GM15510 (cell line): ENCODE results near the gene BACH1.

ENCODE experiments used
- POLR2A ChIP-seq: IDR thresholded peaks from 3 replicates; pipeline ENCODE4 v1.6.1; 2011; ENCODE audit warnings: borderline replicate concordance; ENCODE audit not compliant: insufficient read length; ENCODE audit errors: extremely low read depth

The BACH1 gene

GRCh38 chr21:29279558-29279957, 19.2 kb upstream of the BACH1 start:
- no peak for TF ChIP-seq POLR2A

- TF ChIP-seq POLR2A = no peak
These were observed 11.3 kb upstream of the BACH1 start for GRCh38 chr21:29287383-29287782.

GRCh38 chr21:29288239-29288638, 10.5 kb upstream of the BACH1 start:
- TF ChIP-seq POLR2A = no peak

- TF ChIP-seq POLR2A = no peak
These were observed 9.4 kb upstream of the BACH1 start for GRCh38 chr21:29289317-29289716.

DNA sequence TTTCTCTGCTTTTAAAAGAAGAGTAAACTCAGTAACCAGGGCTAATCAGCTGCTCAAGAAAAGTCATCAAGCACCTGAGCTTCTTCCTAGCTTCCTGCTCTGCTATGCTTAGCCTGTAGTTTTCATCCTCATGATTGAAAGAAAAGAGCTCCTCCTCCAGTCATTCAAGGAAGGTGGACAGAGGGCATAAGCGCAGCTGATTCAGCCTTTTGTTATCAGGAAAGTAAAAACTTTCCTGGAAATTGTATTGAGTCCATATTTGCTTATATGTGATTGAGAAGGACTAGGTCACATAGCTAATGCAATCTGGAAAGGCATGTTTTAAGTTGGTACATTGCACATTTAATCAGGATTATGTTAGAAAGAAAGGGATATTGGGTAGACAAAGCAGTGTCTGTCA, 8.5 kb upstream of the BACH1 start:
- TF ChIP-seq POLR2A = no peak

- TF ChIP-seq POLR2A = no peak
These were observed 5.2 kb upstream of the BACH1 start for GRCh38 chr21:29293495-29293894.

DNA sequence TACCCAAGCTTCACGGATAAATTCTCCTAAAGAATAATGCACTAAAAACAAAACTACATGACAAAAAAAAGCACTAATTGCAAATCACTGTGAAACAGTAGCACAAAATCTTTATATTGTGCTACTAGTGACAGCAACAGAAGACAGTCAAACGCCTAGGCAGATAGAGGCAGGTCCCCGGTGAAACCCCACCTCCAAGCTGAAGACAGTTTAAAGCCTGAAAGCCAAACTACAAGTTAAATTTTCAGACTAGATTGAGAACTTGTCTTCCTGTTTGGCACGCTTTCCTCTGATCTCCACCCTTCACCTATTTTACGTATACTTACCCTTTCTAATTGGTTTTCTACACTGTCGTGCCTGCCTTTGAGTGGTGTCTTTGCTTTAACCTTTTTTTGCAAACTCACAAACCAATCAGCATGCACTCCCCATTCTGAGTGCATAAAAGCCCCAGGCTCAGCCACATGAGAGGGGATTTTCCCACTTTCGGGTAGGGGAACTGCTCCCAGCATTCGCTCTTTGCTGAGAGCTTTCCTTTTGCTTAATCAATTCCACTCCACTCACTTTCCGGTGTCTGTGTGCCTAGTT, 3.6 kb upstream of the BACH1 start:
- no peak for TF ChIP-seq POLR2A

DNA sequence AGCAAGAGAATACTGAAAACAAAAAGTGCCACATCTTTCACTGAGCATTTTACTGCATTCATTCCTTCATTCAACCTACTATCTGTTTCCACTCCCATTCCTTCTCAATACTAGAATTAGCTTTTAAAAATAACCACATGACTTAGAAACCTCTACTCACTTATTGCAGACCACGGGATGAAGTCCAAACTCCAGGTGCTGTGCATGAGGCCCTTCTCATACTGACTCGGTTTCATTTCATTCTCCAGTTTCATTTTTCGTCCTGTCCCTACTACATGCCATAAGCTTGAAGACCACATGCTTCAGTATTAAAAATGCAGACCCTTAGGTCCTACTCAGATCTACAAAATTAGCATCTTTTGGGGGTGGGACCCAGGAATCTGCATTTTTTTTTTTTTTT, 2.3 kb upstream of the BACH1 start:
- TF ChIP-seq POLR2A = no peak

GRCh38 chr21:29297483-29298347, 1.0 kb upstream of the BACH1 start:
- no peak for TF ChIP-seq POLR2A

GRCh38 chr21:29299046-29299915, 559 bp downstream of the BACH1 start:
- TF ChIP-seq POLR2A = no peak

- no peak for TF ChIP-seq POLR2A
These were observed 1.4 kb downstream of the BACH1 start for GRCh38 chr21:29299916-29300806.

GRCh38 chr21:29300807-29301138, 2.1 kb downstream of the BACH1 start:
- TF ChIP-seq POLR2A = no peak

- TF ChIP-seq POLR2A = no peak
These were observed 3.0 kb downstream of the BACH1 start for GRCh38 chr21:29301691-29302090.

DNA sequence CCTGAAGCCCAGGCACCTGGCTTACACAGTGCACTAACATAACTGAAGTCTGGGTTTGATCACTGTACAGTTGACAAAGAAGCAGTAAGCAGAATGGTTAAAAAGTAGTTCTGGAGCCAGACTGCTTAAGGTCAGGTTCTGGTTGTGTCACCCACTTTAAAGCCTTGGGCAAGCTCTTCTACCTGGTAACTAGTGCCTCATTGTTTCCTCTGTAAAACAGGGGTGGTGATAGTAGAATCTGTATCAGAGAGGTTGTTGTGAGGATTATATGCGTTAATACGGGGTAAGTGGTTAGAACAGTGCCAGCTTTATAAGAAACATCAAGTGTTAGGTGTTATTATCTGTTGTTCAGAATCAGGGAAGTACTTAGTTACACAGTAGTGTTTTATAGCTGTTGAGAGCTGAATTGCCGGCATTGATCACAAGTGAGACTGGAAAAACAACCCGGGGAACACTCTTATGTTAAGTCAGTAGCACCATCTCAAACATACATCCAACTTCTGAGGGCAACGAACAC, 3.7 kb downstream of the BACH1 start:
- TF ChIP-seq POLR2A = no peak

- no peak for TF ChIP-seq POLR2A
These were observed 4.6 kb downstream of the BACH1 start for GRCh38 chr21:29303288-29303687.

- no peak for TF ChIP-seq POLR2A
These were observed 5.9 kb downstream of the BACH1 start for GRCh38 chr21:29304597-29304996.
